ENCODE data around the gene CD7. TPM values are rescaled to one million over a fixed set of nuclear protein-coding genes. Genes with fewer than 3 reads are reported as not detected.

The CD7 gene
- polyA plus RNA-seq, 1 donor from 2014 or later = not detected

DNA sequence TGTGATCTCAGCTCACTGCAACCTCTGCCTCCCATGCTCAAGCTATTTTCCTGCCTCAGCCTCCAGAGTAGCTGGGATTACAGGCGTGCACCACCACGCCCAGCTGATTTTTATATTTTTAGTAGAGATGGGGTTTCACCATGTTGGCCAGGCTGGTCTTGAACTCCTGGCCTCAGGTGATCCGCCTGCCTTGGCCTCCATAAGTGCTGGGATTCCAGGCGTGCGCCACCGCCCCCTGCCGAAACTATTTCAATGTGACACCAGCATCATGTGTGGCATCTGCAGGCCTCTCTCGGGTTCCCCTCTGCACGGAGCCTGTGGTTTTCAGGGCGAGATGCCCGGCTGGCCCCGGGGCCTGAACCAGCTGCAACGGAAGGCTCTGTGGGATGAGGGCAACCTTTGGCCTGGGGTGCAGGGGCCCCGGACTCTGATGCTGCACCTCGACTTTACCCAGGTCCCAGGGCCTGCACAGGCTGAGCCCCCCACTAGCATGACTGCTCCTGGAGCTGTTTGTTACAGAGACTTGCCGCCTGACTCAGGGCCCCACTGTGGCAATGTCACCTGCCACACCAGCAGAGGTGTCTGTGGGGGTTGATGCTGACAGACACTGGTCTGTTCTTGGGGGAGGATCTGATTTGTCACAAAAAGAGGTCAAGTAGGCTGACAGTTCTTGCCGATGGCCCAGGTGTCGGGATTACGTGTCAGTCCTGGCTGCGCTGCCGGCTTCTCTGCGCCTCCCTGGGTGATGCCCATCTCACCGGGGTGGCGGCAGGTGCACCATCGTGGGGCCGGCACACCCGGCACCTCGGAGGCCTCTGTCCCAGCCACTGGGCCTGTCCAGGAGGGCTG is 33.0 kb upstream of the CD7 start:
- no peak overlapping the region for H3K27ac ChIP-seq (ENCODE audit: low read length)
- H2AFZ ChIP-seq (ENCODE audit: low read depth, low read length) = no peak overlapping the region
- H3K9ac ChIP-seq (ENCODE audit: low read length) = no peak overlapping the region
- H3K9me2 ChIP-seq (ENCODE audit: insufficient read depth, low read length) = no peaks in the 10 kb centered on the region
- H3K4me2 ChIP-seq (ENCODE audit: low read length) = no peak overlapping the region
- H3K79me2 ChIP-seq (replicated peaks; ENCODE audit: insufficient read depth, low read length) = no peaks in the 10 kb centered on the region
- H4K20me1 ChIP-seq (ENCODE audit: insufficient read depth) = no peaks in the 10 kb centered on the region
- no peaks in the 10 kb centered on the region for H3K36me3 ChIP-seq (ENCODE audit: insufficient read depth, low read length)
- no peak overlapping the region for H3K4me3 ChIP-seq (ENCODE audit: low read length)
- H3K9me3 ChIP-seq (ENCODE audit: low read length) = no peaks in the 10 kb centered on the region
- no peaks in the 10 kb centered on the region for H3K27me3 ChIP-seq (ENCODE audit: insufficient read depth, low read depth, low read length)
- TF ChIP-seq MXI1 (conservative IDR thresholded peaks at IDR 0.05; ENCODE audit: poor library complexity, severe bottlenecking) = no peak
- TF ChIP-seq TAF1 (IDR thresholded peaks at IDR 0.05; ENCODE audit: low read depth) = no peak
- TF ChIP-seq, protein P1, sequence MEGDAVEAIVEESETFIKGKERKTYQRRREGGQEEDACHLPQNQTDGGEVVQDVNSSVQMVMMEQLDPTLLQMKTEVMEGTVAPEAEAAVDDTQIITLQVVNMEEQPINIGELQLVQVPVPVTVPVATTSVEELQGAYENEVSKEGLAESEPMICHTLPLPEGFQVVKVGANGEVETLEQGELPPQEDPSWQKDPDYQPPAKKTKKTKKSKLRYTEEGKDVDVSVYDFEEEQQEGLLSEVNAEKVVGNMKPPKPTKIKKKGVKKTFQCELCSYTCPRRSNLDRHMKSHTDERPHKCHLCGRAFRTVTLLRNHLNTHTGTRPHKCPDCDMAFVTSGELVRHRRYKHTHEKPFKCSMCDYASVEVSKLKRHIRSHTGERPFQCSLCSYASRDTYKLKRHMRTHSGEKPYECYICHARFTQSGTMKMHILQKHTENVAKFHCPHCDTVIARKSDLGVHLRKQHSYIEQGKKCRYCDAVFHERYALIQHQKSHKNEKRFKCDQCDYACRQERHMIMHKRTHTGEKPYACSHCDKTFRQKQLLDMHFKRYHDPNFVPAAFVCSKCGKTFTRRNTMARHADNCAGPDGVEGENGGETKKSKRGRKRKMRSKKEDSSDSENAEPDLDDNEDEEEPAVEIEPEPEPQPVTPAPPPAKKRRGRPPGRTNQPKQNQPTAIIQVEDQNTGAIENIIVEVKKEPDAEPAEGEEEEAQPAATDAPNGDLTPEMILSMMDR (IDR thresholded peaks at IDR 0.05; ENCODE audit: poor library complexity, severe bottlenecking) = no peak
- TF ChIP-seq POLR2AphosphoS5 (IDR thresholded peaks at IDR 0.05) = no peak
- TF ChIP-seq EP300 (conservative IDR thresholded peaks at IDR 0.05; ENCODE audit: poor library complexity, severe bottlenecking) = no peak
- no peaks in the 10 kb centered on the region for H3F3A ChIP-seq (ENCODE audit: insufficient read depth, low read length, poor library complexity, severe bottlenecking)

DNA sequence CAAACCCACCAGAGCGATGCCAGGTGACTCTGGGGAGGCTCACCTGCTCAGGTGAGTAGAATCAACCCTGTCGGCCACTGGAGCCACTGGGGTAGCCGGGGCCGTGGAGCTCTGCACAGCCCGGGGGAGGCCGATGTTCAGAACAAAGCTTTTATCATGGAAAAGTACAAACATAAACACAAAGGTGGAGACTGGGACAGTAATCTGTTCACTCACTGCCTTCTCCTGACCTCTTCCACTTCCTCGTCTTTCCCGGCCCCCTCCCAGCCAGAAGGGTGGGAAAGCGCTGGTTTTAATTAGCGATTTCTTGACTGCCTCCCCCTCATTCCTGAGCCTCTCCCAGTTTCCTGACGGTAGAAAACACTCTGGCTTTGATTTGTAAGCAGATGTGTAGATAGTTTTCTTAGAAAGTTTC is 31.9 kb upstream of the CD7 start:
- H3K36me3 ChIP-seq (ENCODE audit: insufficient read depth, low read length) = no peaks in the 10 kb centered on the region
- H3K27ac ChIP-seq (ENCODE audit: low read length) = no peak overlapping the region
- no peaks in the 10 kb centered on the region for H3K79me2 ChIP-seq (replicated peaks; ENCODE audit: insufficient read depth, low read length)
- no peak overlapping the region for H3K4me3 ChIP-seq (ENCODE audit: low read length)
- no peak overlapping the region for H3K9ac ChIP-seq (ENCODE audit: low read length)
- no peaks in the 10 kb centered on the region for H4K20me1 ChIP-seq (ENCODE audit: insufficient read depth)
- H3F3A ChIP-seq (ENCODE audit: insufficient read depth, low read length, poor library complexity, severe bottlenecking) = no peaks in the 10 kb centered on the region
- no peaks in the 10 kb centered on the region for H3K9me2 ChIP-seq (ENCODE audit: insufficient read depth, low read length)
- TF ChIP-seq POLR2AphosphoS5 (IDR thresholded peaks at IDR 0.05) = no peak
- TF ChIP-seq EP300 (conservative IDR thresholded peaks at IDR 0.05; ENCODE audit: poor library complexity, severe bottlenecking) = no peak
- TF ChIP-seq SMC3 (conservative IDR thresholded peaks at IDR 0.05; ENCODE audit: poor library complexity) = no peak
- no peak for TF ChIP-seq RAD21 (conservative IDR thresholded peaks at IDR 0.05)
- no peak for TF ChIP-seq MXI1 (conservative IDR thresholded peaks at IDR 0.05; ENCODE audit: poor library complexity, severe bottlenecking)
- TF ChIP-seq, protein P1 (IDR thresholded peaks at IDR 0.05; ENCODE audit: poor library complexity, severe bottlenecking) = no peak
- H3K4me2 ChIP-seq (ENCODE audit: low read length) = no peak overlapping the region
- no peaks in the 10 kb centered on the region for H3K9me3 ChIP-seq (ENCODE audit: low read length)
- H2AFZ ChIP-seq (ENCODE audit: low read depth, low read length) = no peak overlapping the region
- H3K27me3 ChIP-seq (ENCODE audit: insufficient read depth, low read depth, low read length) = no peaks in the 10 kb centered on the region

DNA sequence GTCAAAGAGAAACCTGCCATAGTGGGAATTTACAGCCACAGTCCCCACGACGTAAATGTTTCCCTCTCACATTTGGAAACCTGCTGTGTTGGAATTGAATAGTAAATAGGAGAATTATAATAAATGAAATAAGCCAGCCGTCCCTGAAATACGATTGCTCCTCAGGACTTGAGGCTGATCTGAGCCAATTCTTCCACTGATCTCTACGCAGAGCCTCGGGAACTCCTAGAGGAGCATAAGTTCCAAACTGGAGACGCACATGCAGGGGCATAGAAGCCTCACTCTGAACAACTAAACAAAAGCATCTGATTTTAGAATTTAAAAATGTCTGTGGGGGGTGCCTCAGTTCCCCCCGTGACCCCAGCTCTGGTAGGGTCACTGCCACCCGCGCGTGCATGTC is 31.5 kb upstream of the CD7 start:
- no peaks in the 10 kb centered on the region for H3K36me3 ChIP-seq (ENCODE audit: insufficient read depth, low read length)
- no peak for TF ChIP-seq EZH2 (IDR thresholded peaks at IDR 0.05; ENCODE audit: borderline replicate concordance, insufficient read depth, low read length, poor library complexity, severe bottlenecking)
- TF ChIP-seq RAD21 (conservative IDR thresholded peaks at IDR 0.05) = no peak
- no peak for TF ChIP-seq TAF1 (IDR thresholded peaks at IDR 0.05; ENCODE audit: low read depth)
- TF ChIP-seq POLR2AphosphoS5 (IDR thresholded peaks at IDR 0.05) = no peak
- TF ChIP-seq, protein P1 (IDR thresholded peaks at IDR 0.05; ENCODE audit: poor library complexity, severe bottlenecking) = no peak
- TF ChIP-seq, protein P2, sequence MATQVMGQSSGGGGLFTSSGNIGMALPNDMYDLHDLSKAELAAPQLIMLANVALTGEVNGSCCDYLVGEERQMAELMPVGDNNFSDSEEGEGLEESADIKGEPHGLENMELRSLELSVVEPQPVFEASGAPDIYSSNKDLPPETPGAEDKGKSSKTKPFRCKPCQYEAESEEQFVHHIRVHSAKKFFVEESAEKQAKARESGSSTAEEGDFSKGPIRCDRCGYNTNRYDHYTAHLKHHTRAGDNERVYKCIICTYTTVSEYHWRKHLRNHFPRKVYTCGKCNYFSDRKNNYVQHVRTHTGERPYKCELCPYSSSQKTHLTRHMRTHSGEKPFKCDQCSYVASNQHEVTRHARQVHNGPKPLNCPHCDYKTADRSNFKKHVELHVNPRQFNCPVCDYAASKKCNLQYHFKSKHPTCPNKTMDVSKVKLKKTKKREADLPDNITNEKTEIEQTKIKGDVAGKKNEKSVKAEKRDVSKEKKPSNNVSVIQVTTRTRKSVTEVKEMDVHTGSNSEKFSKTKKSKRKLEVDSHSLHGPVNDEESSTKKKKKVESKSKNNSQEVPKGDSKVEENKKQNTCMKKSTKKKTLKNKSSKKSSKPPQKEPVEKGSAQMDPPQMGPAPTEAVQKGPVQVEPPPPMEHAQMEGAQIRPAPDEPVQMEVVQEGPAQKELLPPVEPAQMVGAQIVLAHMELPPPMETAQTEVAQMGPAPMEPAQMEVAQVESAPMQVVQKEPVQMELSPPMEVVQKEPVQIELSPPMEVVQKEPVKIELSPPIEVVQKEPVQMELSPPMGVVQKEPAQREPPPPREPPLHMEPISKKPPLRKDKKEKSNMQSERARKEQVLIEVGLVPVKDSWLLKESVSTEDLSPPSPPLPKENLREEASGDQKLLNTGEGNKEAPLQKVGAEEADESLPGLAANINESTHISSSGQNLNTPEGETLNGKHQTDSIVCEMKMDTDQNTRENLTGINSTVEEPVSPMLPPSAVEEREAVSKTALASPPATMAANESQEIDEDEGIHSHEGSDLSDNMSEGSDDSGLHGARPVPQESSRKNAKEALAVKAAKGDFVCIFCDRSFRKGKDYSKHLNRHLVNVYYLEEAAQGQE (IDR thresholded peaks at IDR 0.05; ENCODE audit: borderline replicate concordance) = no peak
- no peak for TF ChIP-seq EP300 (conservative IDR thresholded peaks at IDR 0.05; ENCODE audit: poor library complexity, severe bottlenecking)
- no peaks in the 10 kb centered on the region for H3K9me3 ChIP-seq (ENCODE audit: low read length)
- no peak overlapping the region for H3K4me2 ChIP-seq (ENCODE audit: low read length)
- no peaks in the 10 kb centered on the region for H3K27me3 ChIP-seq (ENCODE audit: insufficient read depth, low read depth, low read length)
- H4K20me1 ChIP-seq (ENCODE audit: insufficient read depth) = no peaks in the 10 kb centered on the region
- H3K27ac ChIP-seq (ENCODE audit: low read length) = no peak overlapping the region
- no peaks in the 10 kb centered on the region for H3F3A ChIP-seq (ENCODE audit: insufficient read depth, low read length, poor library complexity, severe bottlenecking)
- H3K4me3 ChIP-seq (ENCODE audit: low read length) = no peak overlapping the region
- H3K79me2 ChIP-seq (replicated peaks; ENCODE audit: insufficient read depth, low read length) = no peaks in the 10 kb centered on the region
- no peak overlapping the region for H3K9ac ChIP-seq (ENCODE audit: low read length)
- no peaks in the 10 kb centered on the region for H3K9me2 ChIP-seq (ENCODE audit: insufficient read depth, low read length)
- H2AFZ ChIP-seq (ENCODE audit: low read depth, low read length) = no peak overlapping the region
